Muscle layer of colon (tissue), 2 donors: ENCODE measurements around the gene HSD3B2.

Source experiments
- H3K27ac ChIP-seq: one replicate; pipeline ENCODE4 v1.7.0; 2013; ENCODE audit warnings: low read depth, mild to moderate bottlenecking, low read length, moderate library complexity
- H3K27me3 ChIP-seq, 2 donors: one replicate each; pipeline ENCODE4 v1.7.0; 2013; ENCODE audit warnings: low read length in 2 of 2, mild to moderate bottlenecking in 2 of 2; ENCODE audit not compliant: insufficient read depth in 2 of 2, control insufficient read depth in 1 of 2
- H3K36me3 ChIP-seq: one replicate; pipeline ENCODE4 v1.7.0; 2013; ENCODE audit warnings: mild to moderate bottlenecking, low read length; ENCODE audit not compliant: insufficient read depth
- H3K4me1 ChIP-seq: one replicate; pipeline ENCODE4 v1.7.0; 2013; ENCODE audit warnings: mild to moderate bottlenecking, low read length; ENCODE audit not compliant: insufficient read depth
- H3K4me3 ChIP-seq, 2 donors: one replicate each; pipeline ENCODE4 v1.7.0; 2013; ENCODE audit warnings: low read length in 2 of 2, low read depth in 1 of 2, mild to moderate bottlenecking in 1 of 2, moderate library complexity in 1 of 2
- H3K9ac ChIP-seq: one replicate; pipeline ENCODE4 v1.7.0; 2013; ENCODE audit warnings: low read length
- H3K9me3 ChIP-seq: one replicate; pipeline ENCODE4 v1.7.0; 2013; ENCODE audit warnings: mild to moderate bottlenecking, low read length
- donor health status: abdominal sarcoma.
- donor health status: Adenocarcinoma of cecum.

Gene HSD3B2

GRCh38 chr1:119414950-119415349 lies at the start of gene HSD3B2:
Gene HSD3B2, plus strand, starts transcription at chr1:119415150. Its CDS starts 270 bp downstream, at chr1:119415420.
- no peak within 1 kb of the TSS for H3K27ac ChIP-seq
- H3K4me1 ChIP-seq = no peaks in the 10 kb centered on the region
- H3K9me3 ChIP-seq = no peaks in the 10 kb centered on the region
- no peak within 1 kb of the TSS for H3K9ac ChIP-seq
- no peak within 1 kb of the TSS for H3K4me3 ChIP-seq
- no peaks in the 10 kb centered on the region for H3K27me3 ChIP-seq
- H3K36me3 ChIP-seq = no peaks in the 10 kb centered on the region

GRCh38 chr1:119366424-119366823 lies 48.5 kb upstream of the HSD3B2 start:
- Histone ChIP-seq H3K36me3 (no peaks in the 10 kb centered on the region), H3K9ac (no peak overlapping the region), H3K9me3 (no peaks in the 10 kb centered on the region), H3K27me3 (no peaks in the 10 kb centered on the region), H3K4me1 (no peaks in the 10 kb centered on the region), H3K4me3 (no peak overlapping the region), H3K27ac (no peak overlapping the region)

DNA sequence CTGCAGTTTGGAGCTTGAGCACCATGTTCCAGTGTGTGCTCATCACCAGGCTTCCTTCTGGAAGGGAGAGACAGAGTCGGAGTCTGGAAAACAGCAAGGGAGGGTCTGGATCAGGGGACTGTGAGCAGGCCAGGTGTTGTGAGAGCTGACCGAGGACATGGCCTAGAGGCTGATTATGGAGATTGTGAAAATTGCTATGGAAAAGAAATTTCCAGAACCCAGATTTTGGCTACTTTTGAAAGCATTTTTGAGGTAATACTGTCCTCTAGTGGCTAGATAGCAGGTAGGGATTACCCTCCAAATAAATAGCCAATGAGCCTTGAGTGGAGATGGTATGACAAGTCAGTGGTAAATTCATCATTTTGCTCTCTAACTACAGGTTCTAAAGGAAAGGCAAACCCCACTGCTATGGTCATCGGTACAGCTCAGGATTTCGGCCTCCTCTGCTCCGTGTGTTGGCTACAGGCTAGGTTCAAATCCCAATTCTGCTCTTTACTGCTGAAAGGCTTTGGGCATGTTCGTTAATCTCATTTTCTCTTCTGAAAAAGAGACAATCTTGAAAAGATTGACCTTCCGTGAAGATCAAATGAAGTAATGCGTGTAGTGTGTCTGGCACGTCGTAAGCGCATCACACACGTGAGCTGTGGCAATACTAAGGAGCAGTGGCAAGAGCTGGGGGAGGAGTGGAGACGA lies 47.4 kb upstream of the HSD3B2 start:
- no peaks in the 10 kb centered on the region for H3K27me3 ChIP-seq
- no peak overlapping the region for H3K9ac ChIP-seq
- H3K4me3 ChIP-seq = no peak overlapping the region
- no peaks in the 10 kb centered on the region for H3K9me3 ChIP-seq
- H3K27ac ChIP-seq = no peak overlapping the region
- H3K36me3 ChIP-seq = no peaks in the 10 kb centered on the region
- no peaks in the 10 kb centered on the region for H3K4me1 ChIP-seq

GRCh38 chr1:119368554-119368953 lies 46.4 kb upstream of the HSD3B2 start, which contains the start of gene HAO2:
Gene HAO2, plus strand, starts transcription at chr1:119368785. Its CDS starts 12,301 bp downstream, at chr1:119381086.
- H3K36me3 ChIP-seq = no peaks in the 10 kb centered on the region
- no peak within 1 kb of the TSS for H3K4me3 ChIP-seq
- no peaks in the 10 kb centered on the region for H3K4me1 ChIP-seq
- H3K9me3 ChIP-seq = no peaks in the 10 kb centered on the region
- no peaks in the 10 kb centered on the region for H3K27me3 ChIP-seq
- no peak within 1 kb of the TSS for H3K27ac ChIP-seq
- H3K9ac ChIP-seq = no peak within 1 kb of the TSS

DNA sequence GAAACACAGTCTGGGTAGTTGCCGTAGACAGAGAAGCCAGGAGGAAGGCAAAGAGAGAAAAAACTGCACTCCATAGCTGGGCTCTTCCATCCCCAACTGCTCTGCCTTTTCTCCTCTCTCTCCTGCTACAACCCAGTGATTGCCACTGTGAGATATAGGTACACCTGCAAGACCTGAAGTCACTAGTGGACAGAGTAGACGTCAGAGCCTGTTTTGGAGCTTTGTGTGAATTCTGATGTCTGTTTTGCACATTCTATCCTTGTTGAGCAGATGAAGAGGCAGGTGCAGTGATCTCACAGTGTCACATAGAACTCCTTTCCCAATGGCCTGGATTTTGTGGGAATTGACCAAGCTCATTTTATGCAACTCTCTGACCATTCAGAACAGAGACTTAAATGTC lies 44.2 kb upstream of the HSD3B2 start:
- no peaks in the 10 kb centered on the region for H3K27me3 ChIP-seq
- no peak overlapping the region for H3K27ac ChIP-seq
- H3K9ac ChIP-seq = no peak overlapping the region
- H3K4me1 ChIP-seq = no peaks in the 10 kb centered on the region
- no peaks in the 10 kb centered on the region for H3K36me3 ChIP-seq
- H3K4me3 ChIP-seq = no peak overlapping the region
- H3K9me3 ChIP-seq = no peaks in the 10 kb centered on the region

GRCh38 chr1:119371815-119372214 lies 43.1 kb upstream of the HSD3B2 start:
- Histone ChIP-seq H3K27ac (no peak overlapping the region), H3K27me3 (no peaks in the 10 kb centered on the region), H3K4me3 (no peak overlapping the region), H3K4me1 (no peaks in the 10 kb centered on the region), H3K9me3 (no peaks in the 10 kb centered on the region), H3K9ac (no peak overlapping the region), H3K36me3 (no peaks in the 10 kb centered on the region)

- no peak overlapping the region for H3K9ac ChIP-seq
- H3K27me3 ChIP-seq = no peaks in the 10 kb centered on the region
- no peaks in the 10 kb centered on the region for H3K36me3 ChIP-seq
- H3K9me3 ChIP-seq = no peaks in the 10 kb centered on the region
- no peak overlapping the region for H3K27ac ChIP-seq
- no peak overlapping the region for H3K4me3 ChIP-seq
- H3K4me1 ChIP-seq = no peaks in the 10 kb centered on the region
These were observed 42.4 kb upstream of the HSD3B2 start for GRCh38 chr1:119372503-119373086.

GRCh38 chr1:119373465-119373864 lies 41.5 kb upstream of the HSD3B2 start:
- no peak overlapping the region for H3K9ac ChIP-seq
- H3K4me1 ChIP-seq = no peaks in the 10 kb centered on the region
- no peaks in the 10 kb centered on the region for H3K9me3 ChIP-seq
- H3K27ac ChIP-seq = no peak overlapping the region
- no peaks in the 10 kb centered on the region for H3K36me3 ChIP-seq
- no peaks in the 10 kb centered on the region for H3K27me3 ChIP-seq
- H3K4me3 ChIP-seq = no peak overlapping the region

DNA sequence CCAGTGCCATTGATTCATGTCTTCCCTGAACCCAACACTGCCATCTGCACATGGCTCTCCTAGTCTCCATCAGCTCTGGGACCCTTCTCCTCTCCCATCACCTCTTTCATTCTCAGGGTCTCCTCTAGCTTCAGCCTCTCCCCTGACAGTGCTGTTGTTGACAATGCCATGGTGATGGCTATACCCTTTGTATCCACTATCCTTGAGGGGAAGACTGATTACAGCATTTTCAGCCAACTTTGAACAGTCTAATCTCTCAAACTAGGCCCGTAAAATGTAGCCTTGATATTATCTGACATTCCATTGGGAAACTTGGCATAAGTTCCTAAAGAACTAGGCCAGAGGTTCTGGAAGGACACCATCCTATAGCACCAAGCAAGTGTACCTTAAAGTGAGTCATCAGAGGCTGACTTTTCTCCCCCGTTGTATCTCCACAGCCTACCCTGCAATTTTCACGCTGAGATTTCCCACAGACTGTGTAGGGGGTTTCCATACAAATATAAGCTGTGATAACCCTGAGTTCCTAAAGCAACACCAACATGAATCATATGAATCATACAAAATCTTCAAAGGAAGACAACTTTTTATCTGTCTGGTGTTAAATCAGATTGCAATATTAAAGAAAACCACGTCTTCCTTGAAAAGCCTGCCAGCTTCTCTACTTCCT lies 40.6 kb upstream of the HSD3B2 start:
- no peak overlapping the region for H3K4me3 ChIP-seq
- H3K9me3 ChIP-seq = no peaks in the 10 kb centered on the region
- no peaks in the 10 kb centered on the region for H3K36me3 ChIP-seq
- H3K9ac ChIP-seq = no peak overlapping the region
- no peaks in the 10 kb centered on the region for H3K27me3 ChIP-seq
- no peak overlapping the region for H3K27ac ChIP-seq
- H3K4me1 ChIP-seq = no peaks in the 10 kb centered on the region

DNA sequence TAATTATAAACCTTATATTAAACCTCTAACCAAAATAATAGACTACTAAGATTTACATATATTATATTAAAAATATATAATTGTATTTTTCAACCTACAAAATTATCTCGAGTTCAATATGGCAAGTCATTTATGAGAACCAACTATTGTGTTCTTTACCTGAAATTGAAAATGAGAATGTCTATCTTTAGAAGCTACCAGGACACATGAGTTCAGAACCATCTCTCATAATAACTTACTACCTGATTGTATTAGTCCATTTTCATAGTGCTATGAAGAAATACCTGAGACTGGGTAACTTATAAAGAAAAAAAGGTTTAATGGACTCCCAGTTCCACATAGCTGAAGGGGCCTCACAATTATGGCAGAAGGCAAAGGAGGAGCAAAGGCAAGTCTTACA lies 39.6 kb upstream of the HSD3B2 start:
- no peaks in the 10 kb centered on the region for H3K9me3 ChIP-seq
- no peak overlapping the region for H3K27ac ChIP-seq
- no peaks in the 10 kb centered on the region for H3K4me1 ChIP-seq
- H3K4me3 ChIP-seq = no peak overlapping the region
- H3K9ac ChIP-seq = no peak overlapping the region
- H3K27me3 ChIP-seq = no peaks in the 10 kb centered on the region
- no peaks in the 10 kb centered on the region for H3K36me3 ChIP-seq

DNA sequence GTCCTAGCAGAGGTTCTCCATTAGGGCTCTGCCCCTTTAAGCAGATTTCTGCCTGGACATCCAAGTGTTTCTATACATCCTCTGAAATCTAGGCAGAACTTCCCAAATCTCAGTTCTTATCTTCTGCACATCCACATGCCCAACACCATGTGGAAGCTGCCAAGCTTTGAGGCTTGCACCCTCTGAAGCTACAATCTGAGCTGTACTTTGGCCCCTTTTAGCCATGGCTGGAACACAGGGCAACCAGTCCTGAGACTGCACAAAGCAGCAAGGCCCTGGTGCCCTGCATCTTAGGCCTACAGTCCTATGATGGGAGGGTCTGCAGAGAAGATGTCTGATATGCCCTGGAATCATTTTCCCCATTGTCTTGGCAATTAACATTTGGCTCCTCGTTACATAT lies 38.4 kb upstream of the HSD3B2 start:
- Histone ChIP-seq H3K4me3 (no peak overlapping the region), H3K4me1 (no peaks in the 10 kb centered on the region), H3K27me3 (no peaks in the 10 kb centered on the region), H3K9ac (no peak overlapping the region), H3K27ac (no peak overlapping the region), H3K9me3 (no peaks in the 10 kb centered on the region), H3K36me3 (no peaks in the 10 kb centered on the region)
